MM.1S (cell line): ENCODE data around the gene SETBP1.

ENCODE experiments used
- DNase-seq: peaks from one replicate; pipeline ENCODE4 v3.0.0-alpha.2; 2015
- H2AFZ ChIP-seq: fragments of 300-600 bp; sonication (generic); 2 replicates; pipeline ENCODE4 v1.6.0; 2016; ENCODE audit warnings: antibody characterized with exemption, low read length
- H3F3A ChIP-seq: fragments of 300-600 bp; sonication (generic); 2 replicates; pipeline ENCODE4 v1.6.1; 2016; ENCODE audit warnings: mild to moderate bottlenecking, antibody characterized with exemption, low read length, moderate library complexity, mixed read lengths; ENCODE audit not compliant: insufficient read depth
- H3K27ac ChIP-seq: fragments of 300-600 bp; sonication (generic); 2 replicates; pipeline ENCODE4 v1.5.1; 2016; ENCODE audit warnings: mild to moderate bottlenecking, low read length
- H3K27me3 ChIP-seq: fragments of 300-600 bp; sonication (generic); replicated peaks from 2 replicates; pipeline ENCODE4 v1.6.0; 2016; ENCODE audit warnings: low read length; ENCODE audit not compliant: insufficient read depth
- H3K36me3 ChIP-seq: fragments of 300-600 bp; sonication (generic); replicated peaks from 2 replicates; pipeline ENCODE4 v1.6.1; 2016; ENCODE audit warnings: mild to moderate bottlenecking, low read length, mixed read lengths; ENCODE audit not compliant: insufficient read depth
- H3K4me1 ChIP-seq: fragments of 300-600 bp; sonication (generic); 2 replicates; pipeline ENCODE4 v1.6.1; 2016; ENCODE audit warnings: low read length, mixed read lengths
- H3K4me2 ChIP-seq: fragments of 300-600 bp; sonication (generic); 2 replicates; pipeline ENCODE4 v1.6.0; 2016; ENCODE audit warnings: low read depth, low read length
- H3K4me3 ChIP-seq: fragments of 300-600 bp; sonication (generic); 2 replicates; pipeline ENCODE4 v1.5.1; 2016; ENCODE audit warnings: low read length, mixed read lengths
- H3K79me2 ChIP-seq: fragments of 300-600 bp; sonication (generic); 2 replicates; pipeline ENCODE4 v1.6.1; 2016; ENCODE audit warnings: mixed run types, low read length, mixed read lengths
- H3K9ac ChIP-seq: fragments of 300-600 bp; sonication (generic); 2 replicates; pipeline ENCODE4 v1.6.1; 2016; ENCODE audit warnings: low read length, mixed read lengths
- H3K9me2 ChIP-seq: fragments of 300-600 bp; sonication (generic); replicated peaks from 2 replicates; pipeline ENCODE4 v1.6.1; 2016; ENCODE audit warnings: mild to moderate bottlenecking, low read length, mixed read lengths; ENCODE audit not compliant: insufficient read depth
- H3K9me3 ChIP-seq: fragments of 300-600 bp; sonication (generic); replicated peaks from 2 replicates; pipeline ENCODE4 v1.6.1; 2016; ENCODE audit warnings: mild to moderate bottlenecking, low read length, mixed read lengths; ENCODE audit not compliant: insufficient read depth
- H4K20me1 ChIP-seq: fragments of 300-600 bp; sonication (generic); 2 replicates; pipeline ENCODE4 v1.6.1; 2016; ENCODE audit warnings: mild to moderate bottlenecking, low read length, moderate library complexity, mixed read lengths; ENCODE audit not compliant: insufficient read depth
- CTCF ChIP-seq: fragments of 300-600 bp; sonication (generic); IDR thresholded peaks from 2 replicates; pipeline ENCODE4 v1.5.1; 2016; ENCODE audit warnings: antibody characterized with exemption, low read length, mixed read lengths
- EZH2 ChIP-seq: fragments of 300-600 bp; sonication (generic); optimal IDR thresholded peaks from 2 replicates; pipeline ENCODE3; 2017; ENCODE audit warnings: low read depth, mild to moderate bottlenecking, antibody characterized with exemption, low read length, mixed read lengths
- EZH2phosphoT487 ChIP-seq: fragments of 300-600 bp; sonication (generic); IDR thresholded peaks from 2 replicates; pipeline ENCODE4 v1.6.1; 2018; ENCODE audit warnings: antibody characterized with exemption, low read length

Gene SETBP1

GRCh38 chr18:44680273-44681075 is at the start of gene SETBP1:
Gene SETBP1, plus strand, starts transcription at chr18:44680888. Its CDS starts 20,459 bp downstream, at chr18:44701347.
- 0 out of 2 replicates have a peak within 1 kb of the TSS, but pooled peaks have one; percentile 32 for H2AFZ ChIP-seq
- H3K9me2 ChIP-seq = no peaks in the 10 kb centered on the region
- H3K4me3 ChIP-seq = peak within 1 kb of the TSS; percentile 96
- H3K9ac ChIP-seq = peak within 1 kb of the TSS; percentile 98
- H3K79me2 ChIP-seq = peaks cover 47% of the 10 kb centered on the region
- no peaks in the 10 kb centered on the region for H3K9me3 ChIP-seq
- H3K36me3 ChIP-seq = no peaks in the 10 kb centered on the region
- H3F3A ChIP-seq = peaks cover 26% of the 10 kb centered on the region
- H3K27me3 ChIP-seq = no peaks in the 10 kb centered on the region
- H3K4me2 ChIP-seq = peak within 1 kb of the TSS; percentile 95
- no peak for TF ChIP-seq EZH2
- TF ChIP-seq CTCF = peak; percentile 16; the same call in 1 of the 2 replicates
- peak within 1 kb of the TSS; percentile 97 for H3K27ac ChIP-seq
- peaks cover 25% of the 10 kb centered on the region for H3K4me1 ChIP-seq
- peak; percentile 86 for DNase-seq
- no peaks in the 10 kb centered on the region for H4K20me1 ChIP-seq

GRCh38 chr18:44632469-44633145 is 48.1 kb upstream of the SETBP1 start:
- Histone ChIP-seq H3F3A (no peaks in the 10 kb centered on the region), H2AFZ (no peak overlapping the region), H3K27me3 (no peaks in the 10 kb centered on the region), H3K36me3 (no peaks in the 10 kb centered on the region), H3K4me2 (no peak overlapping the region), H3K79me2 (no peaks in the 10 kb centered on the region), H4K20me1 (no peaks in the 10 kb centered on the region), H3K9me2 (no peaks in the 10 kb centered on the region), H3K4me3 (no peak overlapping the region), H3K27ac (no peak overlapping the region), H3K9me3 (no peaks in the 10 kb centered on the region), H3K9ac (no peak overlapping the region), H3K4me1 (no peaks in the 10 kb centered on the region)
- TF ChIP-seq EZH2 = no peak
- no peak for TF ChIP-seq EZH2phosphoT487
- TF ChIP-seq CTCF = no peak
- no peak for DNase-seq

GRCh38 chr18:44635546-44635945 is 45.1 kb upstream of the SETBP1 start:
- H2AFZ ChIP-seq = no peak overlapping the region
- no peak overlapping the region for H3K4me3 ChIP-seq
- H3K36me3 ChIP-seq = no peaks in the 10 kb centered on the region
- no peaks in the 10 kb centered on the region for H4K20me1 ChIP-seq
- no peak overlapping the region for H3K4me2 ChIP-seq
- no peaks in the 10 kb centered on the region for H3K9me2 ChIP-seq
- no peaks in the 10 kb centered on the region for H3K79me2 ChIP-seq
- no peaks in the 10 kb centered on the region for H3K9me3 ChIP-seq
- H3K27me3 ChIP-seq = no peaks in the 10 kb centered on the region
- no peaks in the 10 kb centered on the region for H3F3A ChIP-seq
- no peak for DNase-seq
- no peak overlapping the region for H3K9ac ChIP-seq
- no peak overlapping the region for H3K27ac ChIP-seq
- no peaks in the 10 kb centered on the region for H3K4me1 ChIP-seq
- no peak for TF ChIP-seq CTCF
- TF ChIP-seq EZH2 = no peak
- TF ChIP-seq EZH2phosphoT487 = no peak
